ENCODE data around the gene CHMP5.

- TF ChIP-seq EZH2 (IDR thresholded peaks at IDR 0.05) = no peak
- TF ChIP-seq CBX3 (IDR thresholded peaks at IDR 0.05; ENCODE audit: low read depth) = no peak
- TF ChIP-seq, protein P1, sequence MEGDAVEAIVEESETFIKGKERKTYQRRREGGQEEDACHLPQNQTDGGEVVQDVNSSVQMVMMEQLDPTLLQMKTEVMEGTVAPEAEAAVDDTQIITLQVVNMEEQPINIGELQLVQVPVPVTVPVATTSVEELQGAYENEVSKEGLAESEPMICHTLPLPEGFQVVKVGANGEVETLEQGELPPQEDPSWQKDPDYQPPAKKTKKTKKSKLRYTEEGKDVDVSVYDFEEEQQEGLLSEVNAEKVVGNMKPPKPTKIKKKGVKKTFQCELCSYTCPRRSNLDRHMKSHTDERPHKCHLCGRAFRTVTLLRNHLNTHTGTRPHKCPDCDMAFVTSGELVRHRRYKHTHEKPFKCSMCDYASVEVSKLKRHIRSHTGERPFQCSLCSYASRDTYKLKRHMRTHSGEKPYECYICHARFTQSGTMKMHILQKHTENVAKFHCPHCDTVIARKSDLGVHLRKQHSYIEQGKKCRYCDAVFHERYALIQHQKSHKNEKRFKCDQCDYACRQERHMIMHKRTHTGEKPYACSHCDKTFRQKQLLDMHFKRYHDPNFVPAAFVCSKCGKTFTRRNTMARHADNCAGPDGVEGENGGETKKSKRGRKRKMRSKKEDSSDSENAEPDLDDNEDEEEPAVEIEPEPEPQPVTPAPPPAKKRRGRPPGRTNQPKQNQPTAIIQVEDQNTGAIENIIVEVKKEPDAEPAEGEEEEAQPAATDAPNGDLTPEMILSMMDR (IDR thresholded peaks at IDR 0.05 in 2 of 3, conservative IDR thresholded peaks at IDR 0.05 in 1 of 3; ENCODE audit: borderline replicate concordance in 1 of 3, insufficient read depth in 1 of 3, low read depth in 2 of 3, low read length in 2 of 3) = peak in 2 of 3 experiments; percentile 82 to 87; a peak in 4 of 6 replicates
- TF ChIP-seq RAD21 (IDR thresholded peaks at IDR 0.05; ENCODE audit: low read depth) = no peak
- TF ChIP-seq SRF (IDR thresholded peaks at IDR 0.05; ENCODE audit: low read depth) = no peak
- TF ChIP-seq POLR2AphosphoS5 (IDR thresholded peaks at IDR 0.05; ENCODE audit: low read depth, low read length) = peak; percentile 54; the same call in 1 of the 2 replicates
- TF ChIP-seq ZNF274 (IDR thresholded peaks at IDR 0.05; ENCODE audit: low read depth, low read length) = no peak
- peak; percentile 69 for TF ChIP-seq YY1 (IDR thresholded peaks at IDR 0.05; ENCODE audit: extremely low read depth, insufficient replicate concordance, low read depth, low read length)
- no peak for TF ChIP-seq POLR2A (IDR thresholded peaks at IDR 0.05; ENCODE audit: borderline replicate concordance, extremely low read depth, insufficient read depth, insufficient read length)
- peak; percentile 57 for TF ChIP-seq ZBTB33 (IDR thresholded peaks at IDR 0.05; ENCODE audit: extremely low read depth, insufficient replicate concordance, low read length)
- TF ChIP-seq CEBPB (IDR thresholded peaks at IDR 0.05; ENCODE audit: low read depth) = no peak
- TF ChIP-seq, protein P2, sequence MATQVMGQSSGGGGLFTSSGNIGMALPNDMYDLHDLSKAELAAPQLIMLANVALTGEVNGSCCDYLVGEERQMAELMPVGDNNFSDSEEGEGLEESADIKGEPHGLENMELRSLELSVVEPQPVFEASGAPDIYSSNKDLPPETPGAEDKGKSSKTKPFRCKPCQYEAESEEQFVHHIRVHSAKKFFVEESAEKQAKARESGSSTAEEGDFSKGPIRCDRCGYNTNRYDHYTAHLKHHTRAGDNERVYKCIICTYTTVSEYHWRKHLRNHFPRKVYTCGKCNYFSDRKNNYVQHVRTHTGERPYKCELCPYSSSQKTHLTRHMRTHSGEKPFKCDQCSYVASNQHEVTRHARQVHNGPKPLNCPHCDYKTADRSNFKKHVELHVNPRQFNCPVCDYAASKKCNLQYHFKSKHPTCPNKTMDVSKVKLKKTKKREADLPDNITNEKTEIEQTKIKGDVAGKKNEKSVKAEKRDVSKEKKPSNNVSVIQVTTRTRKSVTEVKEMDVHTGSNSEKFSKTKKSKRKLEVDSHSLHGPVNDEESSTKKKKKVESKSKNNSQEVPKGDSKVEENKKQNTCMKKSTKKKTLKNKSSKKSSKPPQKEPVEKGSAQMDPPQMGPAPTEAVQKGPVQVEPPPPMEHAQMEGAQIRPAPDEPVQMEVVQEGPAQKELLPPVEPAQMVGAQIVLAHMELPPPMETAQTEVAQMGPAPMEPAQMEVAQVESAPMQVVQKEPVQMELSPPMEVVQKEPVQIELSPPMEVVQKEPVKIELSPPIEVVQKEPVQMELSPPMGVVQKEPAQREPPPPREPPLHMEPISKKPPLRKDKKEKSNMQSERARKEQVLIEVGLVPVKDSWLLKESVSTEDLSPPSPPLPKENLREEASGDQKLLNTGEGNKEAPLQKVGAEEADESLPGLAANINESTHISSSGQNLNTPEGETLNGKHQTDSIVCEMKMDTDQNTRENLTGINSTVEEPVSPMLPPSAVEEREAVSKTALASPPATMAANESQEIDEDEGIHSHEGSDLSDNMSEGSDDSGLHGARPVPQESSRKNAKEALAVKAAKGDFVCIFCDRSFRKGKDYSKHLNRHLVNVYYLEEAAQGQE (IDR thresholded peaks at IDR 0.05; ENCODE audit: low read depth) = no peak
- no peak for TF ChIP-seq SP1 (IDR thresholded peaks at IDR 0.05; ENCODE audit: low read depth)
These were observed 35.3 kb upstream of the CHMP5 start for GRCh38 chr9:33229359-33230114.

Data from HCT116 (cell line).